IgD-negative memory B cell (primary cell): ENCODE data around the gene CCDC178. TPM values are rescaled to one million over a fixed set of nuclear protein-coding genes. Genes with fewer than 3 reads are reported as not detected.

Experiments
- H3K27ac Mint-ChIP-seq, 3 donors: one replicate each; pipeline ENCODE4 v1.8.0; 2020 to 2022; ENCODE audit warnings: mild to moderate bottlenecking in 3 of 3, mixed read lengths in 3 of 3, moderate library complexity in 1 of 3
- H3K27me3 Mint-ChIP-seq: one replicate; pipeline ENCODE4 v1.8.0; 2021; ENCODE audit warnings: mixed read lengths
- H3K36me3 Mint-ChIP-seq: one replicate; pipeline ENCODE4 v1.8.0; 2020; ENCODE audit warnings: mild to moderate bottlenecking, mixed read lengths
- H3K4me1 Mint-ChIP-seq, 3 donors: one replicate each; pipeline ENCODE4 v1.8.0; 2020 to 2022; ENCODE audit warnings: mixed read lengths in 3 of 3, mild to moderate bottlenecking in 1 of 3
- H3K4me3 Mint-ChIP-seq, 4 donors: one replicate each; pipeline ENCODE4 v1.8.0; 2020 to 2022; ENCODE audit warnings: mild to moderate bottlenecking in 4 of 4, mixed read lengths in 4 of 4, moderate library complexity in 3 of 4
- H3K9me3 Mint-ChIP-seq, 3 donors: one replicate each; pipeline ENCODE4 v1.8.0; 2020 to 2021; ENCODE audit warnings: mixed read lengths in 3 of 3, mild to moderate bottlenecking in 1 of 3
- polyA plus RNA-seq: library from polyadenylated mRNA; unstranded; fragments of 300-500 nt; fragmentation: Illumina TruSeq; gene quantifications from one replicate; pipeline ENCODE4 v1.2.3, GENCODE V29; 2021

Gene CCDC178
- polyA plus RNA-seq, 1 donor from 2014 or later: not detected

GRCh38 chr18:32920796-32921787 is 519.4 kb downstream of the CCDC178 start:
- H3K36me3 Mint-ChIP-seq: peaks cover 2% of the 10 kb centered on the region
- H3K9me3 Mint-ChIP-seq: no peaks in the 10 kb centered on the region
- no peak overlapping the region for H3K27ac Mint-ChIP-seq
- H3K4me1 Mint-ChIP-seq: peaks cover 12 to 36% (median 22%) of the 10 kb centered on the region in 3 donors
- no peaks in the 10 kb centered on the region for H3K27me3 Mint-ChIP-seq
- no peak overlapping the region for H3K4me3 Mint-ChIP-seq

GRCh38 chr18:32919799-32920198 is 520.7 kb downstream of the CCDC178 start:
- H3K36me3 Mint-ChIP-seq: peaks cover 2% of the 10 kb centered on the region
- peaks cover 16 to 36% (median 26%) of the 10 kb centered on the region in 3 donors for H3K4me1 Mint-ChIP-seq
- no peak overlapping the region for H3K4me3 Mint-ChIP-seq
- H3K27ac Mint-ChIP-seq: peak overlapping the region in 2 of 3 donors; percentile 3 to 40
- no peaks in the 10 kb centered on the region for H3K9me3 Mint-ChIP-seq
- H3K27me3 Mint-ChIP-seq: no peaks in the 10 kb centered on the region

GRCh38 chr18:32918692-32919250 is 521.8 kb downstream of the CCDC178 start:
- H3K27ac Mint-ChIP-seq: no peak overlapping the region
- H3K27me3 Mint-ChIP-seq: no peaks in the 10 kb centered on the region

GRCh38 chr18:32915516-32915915 is 525.0 kb downstream of the CCDC178 start:
- Mint-ChIP-seq H3K4me1 (peaks cover 14 to 20% (median 17%) of the 10 kb centered on the region in 3 donors), H3K9me3 (peaks cover 0 to 1% (median 0%) of the 10 kb centered on the region in 3 donors), H3K27ac (peak overlapping the region in 1 of 3 donors; percentile 40), H3K36me3 (no peaks in the 10 kb centered on the region), H3K27me3 (peaks cover 1% of the 10 kb centered on the region), H3K4me3 (no peak overlapping the region)

More at GRCh38 chr18:32918692-32919250, 521.8 kb downstream of the CCDC178 start:
- Mint-ChIP-seq H3K4me3 (peak overlapping the region in 2 of 4 donors; percentile 11 to 49), H3K9me3 (no peaks in the 10 kb centered on the region), H3K4me1 (peaks cover 16 to 33% (median 26%) of the 10 kb centered on the region in 3 donors), H3K36me3 (peaks cover 2% of the 10 kb centered on the region)

GRCh38 chr18:32911660-32912284 is 528.7 kb downstream of the CCDC178 start:
- Mint-ChIP-seq H3K27me3 (peaks cover 1% of the 10 kb centered on the region), H3K4me3 (peak overlapping the region in 1 of 4 donors; percentile 3), H3K36me3 (peaks cover 5% of the 10 kb centered on the region), H3K4me1 (peaks cover 23 to 30% (median 25%) of the 10 kb centered on the region in 3 donors), H3K9me3 (peaks cover 1 to 5% (median 3%) of the 10 kb centered on the region in 3 donors), H3K27ac (peak overlapping the region in 1 of 3 donors; percentile 32)

- peaks cover 1% of the 10 kb centered on the region for H3K27me3 Mint-ChIP-seq
- H3K36me3 Mint-ChIP-seq: peaks cover 5% of the 10 kb centered on the region
- no peak overlapping the region for H3K27ac Mint-ChIP-seq
- H3K4me3 Mint-ChIP-seq: no peak overlapping the region
- H3K4me1 Mint-ChIP-seq: peaks cover 25 to 34% (median 27%) of the 10 kb centered on the region in 3 donors
- H3K9me3 Mint-ChIP-seq: peaks cover 1 to 5% (median 3%) of the 10 kb centered on the region in 3 donors
Measured at GRCh38 chr18:32910694-32911296, 529.7 kb downstream of the CCDC178 start.

- H3K4me1 Mint-ChIP-seq: peaks cover 21 to 30% (median 27%) of the 10 kb centered on the region in 3 donors
Measured at GRCh38 chr18:32909798-32910561, 530.5 kb downstream of the CCDC178 start.

GRCh38 chr18:32908424-32908805 is 532.1 kb downstream of the CCDC178 start:
- H3K9me3 Mint-ChIP-seq: peaks cover 1 to 5% (median 3%) of the 10 kb centered on the region in 3 donors
- H3K4me1 Mint-ChIP-seq: peaks cover 22 to 30% (median 27%) of the 10 kb centered on the region in 3 donors
- H3K27ac Mint-ChIP-seq: no peak overlapping the region
- H3K36me3 Mint-ChIP-seq: peaks cover 5% of the 10 kb centered on the region
- H3K27me3 Mint-ChIP-seq: peaks cover 1% of the 10 kb centered on the region
- H3K4me3 Mint-ChIP-seq: no peak overlapping the region

More at GRCh38 chr18:32909798-32910561, 530.5 kb downstream of the CCDC178 start:
- Mint-ChIP-seq H3K4me3 (peak overlapping the region in 2 of 4 donors; percentile 63 to 64), H3K27me3 (peaks cover 1% of the 10 kb centered on the region), H3K36me3 (peaks cover 5% of the 10 kb centered on the region), H3K27ac (no peak overlapping the region), H3K9me3 (peaks cover 1 to 5% (median 3%) of the 10 kb centered on the region in 3 donors)

GRCh38 chr18:32907648-32908423 is 532.7 kb downstream of the CCDC178 start:
- Mint-ChIP-seq H3K27ac (no peak overlapping the region), H3K4me1 (peaks cover 21 to 32% (median 28%) of the 10 kb centered on the region in 3 donors), H3K27me3 (no peaks in the 10 kb centered on the region), H3K4me3 (no peak overlapping the region), H3K36me3 (peaks cover 5% of the 10 kb centered on the region), H3K9me3 (peaks cover 0 to 5% (median 3%) of the 10 kb centered on the region in 3 donors)

GRCh38 chr18:32907311-32907585 is 533.3 kb downstream of the CCDC178 start:
- Mint-ChIP-seq H3K9me3 (peaks cover 0 to 5% (median 3%) of the 10 kb centered on the region in 3 donors), H3K36me3 (peaks cover 5% of the 10 kb centered on the region), H3K27ac (no peak overlapping the region), H3K27me3 (no peaks in the 10 kb centered on the region), H3K4me1 (peaks cover 24 to 38% (median 34%) of the 10 kb centered on the region in 3 donors), H3K4me3 (peak overlapping the region in 1 of 4 donors; percentile 13)

- Mint-ChIP-seq H3K27ac (peak overlapping the region in 1 of 3 donors; percentile 21), H3K36me3 (peaks cover 5% of the 10 kb centered on the region), H3K27me3 (no peaks in the 10 kb centered on the region), H3K9me3 (peaks cover 0 to 5% (median 3%) of the 10 kb centered on the region in 3 donors), H3K4me3 (no peak overlapping the region), H3K4me1 (peaks cover 27 to 42% (median 37%) of the 10 kb centered on the region in 3 donors)
Measured at GRCh38 chr18:32906506-32907310, 533.8 kb downstream of the CCDC178 start.

- no peak overlapping the region for H3K27ac Mint-ChIP-seq
Measured at GRCh38 chr18:32905651-32906050, 534.9 kb downstream of the CCDC178 start.

More at GRCh38 chr18:32905651-32906050, 534.9 kb downstream of the CCDC178 start:
- Mint-ChIP-seq H3K27me3 (no peaks in the 10 kb centered on the region), H3K36me3 (peaks cover 5% of the 10 kb centered on the region), H3K4me1 (peaks cover 26 to 38% (median 37%) of the 10 kb centered on the region in 3 donors), H3K9me3 (peaks cover 0 to 5% (median 3%) of the 10 kb centered on the region in 3 donors), H3K4me3 (no peak overlapping the region)
